VCaP (cell line): ENCODE data around the gene MYT1.

Experiments
- H3K27ac ChIP-seq: fragments of 450-650 bp; 2 replicates; pipeline ENCODE4 v1.5.1; 2017
- CTCF ChIP-seq: fragments of 450-650 bp; conservative IDR thresholded peaks from 2 replicates; pipeline ENCODE4 v1.5.1; 2017; ENCODE audit warnings: mild to moderate bottlenecking, moderate library complexity

MYT1 gene

GRCh38 chr20:64158346-64159285 is 5.6 kb upstream of the MYT1 start:
- H3K27ac ChIP-seq, result no peak overlapping the region
- no peak for TF ChIP-seq CTCF

- H3K27ac ChIP-seq, result no peak overlapping the region
- TF ChIP-seq CTCF, result no peak
Measured at GRCh38 chr20:64159286-64159680, 5.0 kb upstream of the MYT1 start.

GRCh38 chr20:64159711-64160110 is 4.5 kb upstream of the MYT1 start:
- H3K27ac ChIP-seq, result no peak overlapping the region
- TF ChIP-seq CTCF, result no peak

- no peak overlapping the region for H3K27ac ChIP-seq
- no peak for TF ChIP-seq CTCF
Measured at GRCh38 chr20:64160118-64160517, 4.1 kb upstream of the MYT1 start.

- H3K27ac ChIP-seq, result no peak overlapping the region
- TF ChIP-seq CTCF, result no peak
Measured at GRCh38 chr20:64160526-64161355, 3.5 kb upstream of the MYT1 start.

- no peak for TF ChIP-seq CTCF
- H3K27ac ChIP-seq, result no peak overlapping the region
Measured at GRCh38 chr20:64161356-64162238, 2.7 kb upstream of the MYT1 start.
